Esophagus squamous epithelium (tissue), 5 donors: ENCODE results near the gene MB. TPM values are rescaled to one million over a fixed set of nuclear protein-coding genes. Genes with fewer than 3 reads are reported as not detected.
A peak's percentile ranks its signal among the peaks of the same experiment; 100 is the strongest.

ENCODE experiments used
- DNase-seq: peaks from one replicate; lab custom pipeline; 2025; lab: John Stamatoyannopoulos, UW
- H3K27ac ChIP-seq, 4 donors: fragments of 200-600 bp; sonication (generic); one replicate each; pipeline ENCODE4 v1.5.1; 2016 to 2019; ENCODE audit warnings: mild to moderate bottlenecking in 1 of 4
- H3K27me3 ChIP-seq, 4 donors: fragments of 200-600 bp; sonication (generic); 1 replicate in 3 of 4; 2 replicates in 1 of 4; pipeline versions ENCODE4 v1.5.1 to v1.6.0; 2017 to 2021; ENCODE audit warnings: antibody characterized with exemption in 1 of 4
- H3K36me3 ChIP-seq, 3 donors: fragments of 200-600 bp; sonication (generic); one replicate each; pipeline ENCODE4 v1.5.1; 2016 to 2019
- H3K4me1 ChIP-seq, 3 donors: fragments of 200-600 bp; sonication (generic); one replicate each; pipeline ENCODE4 v1.5.1; 2017 to 2019
- H3K4me3 ChIP-seq, 4 donors: fragments of 200-600 bp; sonication (generic); 1 replicate in 3 of 4; 2 replicates in 1 of 4; pipeline ENCODE4 v1.5.1; 2016 to 2019; ENCODE audit warnings: mild to moderate bottlenecking in 2 of 4, moderate library complexity in 1 of 4
- H3K9me3 ChIP-seq, 3 donors: fragments of 200-600 bp; sonication (generic); one replicate each; pipeline ENCODE4 v1.5.1; 2016 to 2019
- CTCF ChIP-seq, 6 experiments: fragments of 450-650 bp in 4 of 6; fragments of 200-600 bp in 2 of 6; sonication (generic) in 2 of 6; IDR thresholded peaks; one replicate each; pipeline ENCODE4 v1.5.1; 2016 to 2019; ENCODE audit warnings: antibody characterized with exemption in 6 of 6, mild to moderate bottlenecking in 4 of 6, moderate library complexity in 4 of 6
- POLR2A ChIP-seq, 4 donors: fragments of 450-650 bp; IDR thresholded peaks; one replicate each; pipeline ENCODE4 v1.6.1; 2017; ENCODE audit warnings: antibody characterized with exemption in 4 of 4, mild to moderate bottlenecking in 4 of 4, moderate library complexity in 3 of 4
- WGBS, 2 donors: methylation state at CpG; one replicate each; pipeline ENCODE4 v1.1.5; 2018; 5-methylcytosine and 5-hydroxymethylcytosine counted together
- intact Hi-C: fragments of 100-400 bp; cut with DNase I; formaldehyde crosslinking; loops from one replicate; pipeline ENCODE4 v1.15.0; 2022
- total RNA-seq, 4 donors: library from RNA; depleted of rRNA; stranded (reverse); fragments of >200 nt; gene quantifications; one replicate each; pipeline ENCODE4 v1.1.0, GENCODE V29; 2016
- donor health status: DM: yes; HTN: yes; CAD: no.

MB gene
- total RNA-seq, 4 donors from 2014 or later: 0.44 to 11.8 (median 5.4) TPM; not detected in 1

GRCh38 chr22:35661464-35661863, 44.3 kb upstream of the MB start:
- no peak overlapping the region for H3K4me3 ChIP-seq
- intact Hi-C loops: no loop called here
- DNase-seq: no peak
- no peaks in the 10 kb centered on the region for H3K27me3 ChIP-seq
- 73 to 76% methylated on average over 2 of the region's 2 CpGs for WGBS, 2 donors
- peaks cover 0 to 7% (median 4%) of the 10 kb centered on the region in 3 donors for H3K9me3 ChIP-seq
- TF ChIP-seq CTCF (IDR thresholded peaks at IDR 0.05) (no peak), POLR2A (IDR thresholded peaks at IDR 0.05) (no peak)
- H3K27ac ChIP-seq: peak overlapping the region in 2 of 4 donors; percentile 31 to 71
- peaks cover 19 to 55% (median 19%) of the 10 kb centered on the region in 3 donors for H3K36me3 ChIP-seq
- H3K4me1 ChIP-seq: peaks cover 0 to 28% (median 3%) of the 10 kb centered on the region in 3 donors

DNA sequence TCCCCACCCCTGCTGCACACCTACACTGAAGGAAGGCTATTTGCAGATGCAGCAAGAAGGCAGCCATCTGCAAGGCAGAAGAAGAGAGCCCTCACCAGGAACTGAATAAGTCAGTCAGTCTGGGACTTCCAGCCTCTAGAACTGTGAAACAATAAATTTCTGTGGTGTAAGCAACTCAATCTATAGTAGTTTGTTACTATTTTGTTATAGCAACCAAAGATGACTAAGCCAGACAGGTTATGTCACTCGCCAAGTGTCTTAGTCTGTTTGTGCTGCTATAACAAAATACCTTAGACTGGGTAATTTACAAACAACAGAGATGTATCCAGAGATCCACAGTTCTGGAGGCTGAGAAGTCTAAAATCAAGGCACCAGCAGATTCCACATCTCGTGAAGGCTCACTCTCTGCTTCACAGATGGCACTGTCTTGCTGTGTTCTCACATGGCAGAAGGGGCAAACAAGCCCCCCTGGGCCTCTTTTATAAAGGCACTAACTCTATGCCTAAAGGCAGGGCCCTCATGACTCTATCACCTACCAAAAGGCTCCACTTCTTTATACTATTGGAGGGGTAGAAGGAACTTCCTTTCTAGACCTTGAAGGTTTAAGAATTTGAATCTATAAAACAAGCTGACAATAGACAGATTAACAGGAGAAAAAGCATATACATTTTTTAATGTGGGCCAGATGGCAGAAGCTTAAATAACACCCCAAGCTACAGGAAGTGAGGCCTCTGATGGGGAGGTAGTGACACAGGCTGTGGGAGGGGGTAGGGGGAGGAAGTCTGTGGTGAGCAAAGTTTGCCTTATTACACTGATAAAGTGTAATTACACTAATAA, 43.4 kb upstream of the MB start:
- intact Hi-C loops: no loop called here
- no peaks in the 10 kb centered on the region for H3K9me3 ChIP-seq
- H3K4me1 ChIP-seq: peaks cover 0 to 28% (median 3%) of the 10 kb centered on the region in 3 donors
- H3K27ac ChIP-seq: peak overlapping the region; percentile 26 to 75 (median 52)
- H3K27me3 ChIP-seq: no peaks in the 10 kb centered on the region
- 38 to 45% methylated on average over 1 to 2 of the region's 2 CpGs for WGBS, 2 donors
- H3K36me3 ChIP-seq: peaks cover 19 to 59% (median 19%) of the 10 kb centered on the region in 3 donors
- H3K4me3 ChIP-seq: no peak overlapping the region
- TF ChIP-seq POLR2A (IDR thresholded peaks at IDR 0.05) (no peak), CTCF (IDR thresholded peaks at IDR 0.05) (no peak)
- DNase-seq: no peak

- no peak for TF ChIP-seq POLR2A (IDR thresholded peaks at IDR 0.05)
- TF ChIP-seq CTCF (IDR thresholded peaks at IDR 0.05): no peak
- Histone ChIP-seq H3K27me3 (no peaks in the 10 kb centered on the region), H3K36me3 (peaks cover 19 to 61% (median 19%) of the 10 kb centered on the region in 3 donors), H3K27ac (no peak overlapping the region), H3K9me3 (no peaks in the 10 kb centered on the region), H3K4me1 (peaks cover 0 to 14% (median 3%) of the 10 kb centered on the region in 3 donors), H3K4me3 (no peak overlapping the region)
- intact Hi-C loops: loop anchor here (5.0 kb wide), 1 partner anchor 605 kb away; no protein-coding TSS in a partner anchor
- whole genome bisulfite sequencing, 2 donors: 69 to 73% methylated on average over 5 of the region's 5 CpGs
- no peak for DNase-seq
Observed at GRCh38 chr22:35657571-35658312, 40.6 kb upstream of the MB start.

GRCh38 chr22:35656284-35656752, 39.2 kb upstream of the MB start:
- Histone ChIP-seq H3K27me3 (no peaks in the 10 kb centered on the region), H3K36me3 (peaks cover 19 to 57% (median 19%) of the 10 kb centered on the region in 3 donors), H3K4me3 (no peak overlapping the region), H3K27ac (no peak overlapping the region), H3K9me3 (no peaks in the 10 kb centered on the region), H3K4me1 (peaks cover 0 to under 1% (median 0%) of the 10 kb centered on the region in 3 donors)
- 84 to 92% methylated on average over 5 of the region's 5 CpGs for WGBS, 2 donors
- intact Hi-C loops: loop anchor here (5.0 kb wide), 1 partner anchor 606 kb away; no protein-coding TSS in a partner anchor
- TF ChIP-seq CTCF (IDR thresholded peaks at IDR 0.05): no peak
- no peak for TF ChIP-seq POLR2A (IDR thresholded peaks at IDR 0.05)
- no peak for DNase-seq
